Activated B cell treated with CpG ODN at 0.5 μM for 24 hours (primary cell): ENCODE measurements around the gene TAS1R2. TPM values are rescaled to one million over a fixed set of nuclear protein-coding genes. Genes with fewer than 3 reads are reported as not detected.

Source experiments
- ATAC-seq: fragments of 200-7000 bp; cut with Tn5 transposase; one replicate; pipeline ENCODE4 v1.10.0; 2021; ENCODE audit warnings: low read depth, mild to moderate bottlenecking, moderate library complexity
- CTCF ChIA-PET: fragments of 350-600 bp; sonication (Branson Sonifier 250); formaldehyde crosslinking; loops from one replicate; lab custom pipeline; 2021; ENCODE audit warnings: antibody characterized with exemption; lab: Charles Lee
- POLR2A ChIA-PET: fragments of 350-600 bp; sonication (Branson Sonifier 250); formaldehyde crosslinking; loops from one replicate; lab custom pipeline; 2021; ENCODE audit warnings: antibody characterized with exemption; lab: Charles Lee
- DNase-seq: peaks from one replicate; pipeline ENCODE4 v3.0.0; 2022
- H3K27ac Mint-ChIP-seq: one replicate; pipeline ENCODE4 v1.8.0; 2020; ENCODE audit warnings: mixed read lengths
- H3K27me3 Mint-ChIP-seq: one replicate; pipeline ENCODE4 v1.8.0; 2021; ENCODE audit warnings: mixed read lengths
- H3K36me3 Mint-ChIP-seq: one replicate; pipeline ENCODE4 v1.8.0; 2021; ENCODE audit warnings: low read depth, mixed read lengths
- H3K4me1 Mint-ChIP-seq: one replicate; pipeline ENCODE4 v1.8.0; 2021; ENCODE audit warnings: mixed read lengths
- H3K4me3 Mint-ChIP-seq: one replicate; pipeline ENCODE4 v1.8.0; 2020; ENCODE audit warnings: mild to moderate bottlenecking, mixed read lengths
- H3K9me3 Mint-ChIP-seq: one replicate; pipeline ENCODE4 v1.8.0; 2020; ENCODE audit warnings: mixed read lengths
- intact Hi-C: fragments of 100-400 bp; cut with micrococcal nuclease; formaldehyde crosslinking; loops from one replicate; pipeline ENCODE4 v1.15.1; 2024
- total RNA-seq: library from RNA; stranded (reverse); gene quantifications from 2 replicates; pipeline ENCODE4 v1.2.3, GENCODE V29; 2022
- TF ChIP-seq, protein P1 (sequence below): fragments of 200-600 bp; IDR thresholded peaks from one replicate; pipeline ENCODE4 v1.8.0; 2022; ENCODE audit warnings: antibody characterized with exemption, mild to moderate bottlenecking

The TAS1R2 gene
- total RNA-seq, 1 donor from 2014 or later: not detected

GRCh38 chr1:18823438-18823837 is 36.0 kb downstream of the TAS1R2 start:
- intact Hi-C loops: no loop called here
- CTCF ChIA-PET: no interaction called here
- Mint-ChIP-seq H3K4me1 (no peaks in the 10 kb centered on the region), H3K9me3 (peaks cover 5% of the 10 kb centered on the region), H3K4me3 (no peak overlapping the region), H3K36me3 (no peaks in the 10 kb centered on the region), H3K27ac (no peak overlapping the region), H3K27me3 (peaks cover 28% of the 10 kb centered on the region)
- TF ChIP-seq, protein P1, sequence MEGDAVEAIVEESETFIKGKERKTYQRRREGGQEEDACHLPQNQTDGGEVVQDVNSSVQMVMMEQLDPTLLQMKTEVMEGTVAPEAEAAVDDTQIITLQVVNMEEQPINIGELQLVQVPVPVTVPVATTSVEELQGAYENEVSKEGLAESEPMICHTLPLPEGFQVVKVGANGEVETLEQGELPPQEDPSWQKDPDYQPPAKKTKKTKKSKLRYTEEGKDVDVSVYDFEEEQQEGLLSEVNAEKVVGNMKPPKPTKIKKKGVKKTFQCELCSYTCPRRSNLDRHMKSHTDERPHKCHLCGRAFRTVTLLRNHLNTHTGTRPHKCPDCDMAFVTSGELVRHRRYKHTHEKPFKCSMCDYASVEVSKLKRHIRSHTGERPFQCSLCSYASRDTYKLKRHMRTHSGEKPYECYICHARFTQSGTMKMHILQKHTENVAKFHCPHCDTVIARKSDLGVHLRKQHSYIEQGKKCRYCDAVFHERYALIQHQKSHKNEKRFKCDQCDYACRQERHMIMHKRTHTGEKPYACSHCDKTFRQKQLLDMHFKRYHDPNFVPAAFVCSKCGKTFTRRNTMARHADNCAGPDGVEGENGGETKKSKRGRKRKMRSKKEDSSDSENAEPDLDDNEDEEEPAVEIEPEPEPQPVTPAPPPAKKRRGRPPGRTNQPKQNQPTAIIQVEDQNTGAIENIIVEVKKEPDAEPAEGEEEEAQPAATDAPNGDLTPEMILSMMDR: no peak
- POLR2A ChIA-PET: no interaction called here
- DNase-seq (no peak), ATAC-seq (no peak)

- no peaks in the 10 kb centered on the region for H3K9me3 Mint-ChIP-seq
- ATAC-seq: no peak
- no peaks in the 10 kb centered on the region for H3K36me3 Mint-ChIP-seq
- H3K4me3 Mint-ChIP-seq: no peak overlapping the region
- intact Hi-C loops: no loop called here
- ChIA-PET CTCF (interaction anchor here (0.7 kb wide), 1 partner anchor 1331 kb away, joined by 3 read pairs; no protein-coding TSS in a partner anchor), POLR2A (no interaction called here)
- no peak overlapping the region for H3K27ac Mint-ChIP-seq
- DNase-seq: no peak
- H3K4me1 Mint-ChIP-seq: no peaks in the 10 kb centered on the region
- H3K27me3 Mint-ChIP-seq: peaks cover 43% of the 10 kb centered on the region
- TF ChIP-seq, protein P1: no peak
These were observed 38.4 kb downstream of the TAS1R2 start for GRCh38 chr1:18820791-18821641.

GRCh38 chr1:18819986-18820790 is 39.3 kb downstream of the TAS1R2 start:
- ChIA-PET POLR2A (no interaction called here), CTCF (no interaction called here)
- Mint-ChIP-seq H3K4me3 (no peak overlapping the region), H3K4me1 (no peaks in the 10 kb centered on the region), H3K27me3 (peaks cover 46% of the 10 kb centered on the region), H3K9me3 (no peaks in the 10 kb centered on the region), H3K36me3 (no peaks in the 10 kb centered on the region), H3K27ac (no peak overlapping the region)
- intact Hi-C loops: no loop called here
- DNase-seq (no peak), ATAC-seq (no peak)
- TF ChIP-seq, protein P1: no peak

- no peak overlapping the region for H3K27ac Mint-ChIP-seq
- H3K9me3 Mint-ChIP-seq: no peaks in the 10 kb centered on the region
- POLR2A ChIA-PET: no interaction called here
- no peaks in the 10 kb centered on the region for H3K36me3 Mint-ChIP-seq
- H3K4me3 Mint-ChIP-seq: no peak overlapping the region
- ATAC-seq: no peak
- intact Hi-C loops: no loop called here
- TF ChIP-seq, protein P1: no peak
- no peak for DNase-seq
- no peaks in the 10 kb centered on the region for H3K4me1 Mint-ChIP-seq
- H3K27me3 Mint-ChIP-seq: peaks cover 47% of the 10 kb centered on the region
- CTCF ChIA-PET: no interaction called here
These were observed 40.3 kb downstream of the TAS1R2 start for GRCh38 chr1:18819203-18819602.
